Activated T-helper 1 cell treated with anti-CD3 and anti-CD28 coated beads, Interleukin-12 subunit alpha, Interleukin-12 subunit beta, Interleukin-2, Interleukin-4 antibody, amounts not matched to agents 30 ng/mL and 10 ng/mL and 1 ng/mL, durations not matched to agents 14 hours and 24 hours and 36 hours (primary cell): Measurements from ENCODE around the gene MGLL. TPM values are rescaled to one million over a fixed set of nuclear protein-coding genes. Genes with fewer than 3 reads are reported as not detected.

Source experiments
- DNase-seq: peaks from one replicate; pipeline ENCODE4 v3.0.0; 2021; ENCODE audit warnings: low spot score
- H3K27ac Mint-ChIP-seq: one replicate; pipeline ENCODE4 v1.8.0; 2021; ENCODE audit warnings: mild to moderate bottlenecking, mixed read lengths
- H3K27me3 Mint-ChIP-seq: one replicate; pipeline ENCODE4 v1.8.0; 2022; ENCODE audit warnings: mild to moderate bottlenecking, moderate library complexity, mixed read lengths; ENCODE audit not compliant: insufficient read depth
- H3K36me3 Mint-ChIP-seq: one replicate; pipeline ENCODE4 v1.8.0; 2021; ENCODE audit warnings: low read depth, mixed read lengths
- H3K4me1 Mint-ChIP-seq: one replicate; pipeline ENCODE4 v1.8.0; 2021; ENCODE audit warnings: low read depth, mixed read lengths
- H3K4me3 Mint-ChIP-seq: one replicate; pipeline ENCODE4 v1.8.0; 2021; ENCODE audit warnings: mild to moderate bottlenecking, moderate library complexity, mixed read lengths
- H3K9me3 Mint-ChIP-seq: one replicate; pipeline ENCODE4 v1.8.0; 2021; ENCODE audit warnings: mixed read lengths
- intact Hi-C: fragments of 100-400 bp; cut with micrococcal nuclease; formaldehyde crosslinking; loops from one replicate; pipeline ENCODE4 v1.15.1; 2024
- total RNA-seq: library from RNA; stranded (reverse); gene quantifications from 2 replicates; pipeline ENCODE4 v1.2.3, GENCODE V29; 2022

MGLL gene
- total RNA-seq, 1 donor from 2014 or later = 2.2 TPM

DNA sequence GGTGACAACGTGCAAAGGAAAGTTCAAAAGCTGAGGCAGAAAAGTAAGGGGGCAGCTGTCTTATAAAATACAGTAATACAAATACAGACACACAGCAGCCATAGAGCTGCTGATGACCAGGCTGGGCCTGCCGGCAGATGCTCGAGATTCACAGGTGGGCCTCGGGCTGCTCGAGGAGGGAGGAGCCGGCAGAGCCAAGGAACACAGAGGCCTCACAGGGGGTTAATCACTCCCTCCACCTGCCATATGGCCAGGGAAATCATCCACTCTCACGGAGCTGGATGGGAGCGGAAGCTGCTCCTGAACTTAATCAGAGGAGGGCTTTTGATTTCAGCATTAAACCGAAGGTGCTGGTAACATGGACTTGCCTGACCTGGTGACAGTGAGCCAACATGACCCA is 29.6 kb upstream of the MGLL start:
- H3K27ac Mint-ChIP-seq = no peak overlapping the region
- H3K27me3 Mint-ChIP-seq = peaks cover 18% of the 10 kb centered on the region
- H3K36me3 Mint-ChIP-seq = no peaks in the 10 kb centered on the region
- intact Hi-C loops = no loop called here
- no peaks in the 10 kb centered on the region for H3K4me1 Mint-ChIP-seq
- no peak for DNase-seq
- no peaks in the 10 kb centered on the region for H3K9me3 Mint-ChIP-seq
- no peak overlapping the region for H3K4me3 Mint-ChIP-seq

DNA sequence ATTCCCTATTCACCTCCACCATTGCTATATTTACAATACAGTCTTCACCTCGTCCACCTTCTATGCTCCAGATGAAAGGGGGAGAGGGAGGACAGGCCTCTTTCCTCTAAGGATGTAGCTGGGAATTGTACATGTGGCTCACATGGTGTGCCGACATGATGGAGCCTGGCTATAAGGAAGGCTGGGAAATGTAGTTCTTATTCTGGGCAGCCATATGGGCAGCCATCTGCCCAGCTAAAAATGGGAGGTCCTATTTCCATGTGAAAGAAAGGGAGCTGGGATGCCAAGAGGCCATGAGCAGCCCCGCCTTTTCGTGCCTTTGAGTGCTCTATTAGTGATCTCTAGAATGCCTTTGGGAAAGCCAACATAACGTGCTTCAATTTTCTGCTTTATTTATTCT is 27.1 kb upstream of the MGLL start:
- Mint-ChIP-seq H3K4me3 (no peak overlapping the region), H3K4me1 (no peaks in the 10 kb centered on the region), H3K36me3 (no peaks in the 10 kb centered on the region), H3K27ac (no peak overlapping the region), H3K27me3 (peaks cover 19% of the 10 kb centered on the region), H3K9me3 (no peaks in the 10 kb centered on the region)
- DNase-seq = no peak
- intact Hi-C loops = no loop called here

DNA sequence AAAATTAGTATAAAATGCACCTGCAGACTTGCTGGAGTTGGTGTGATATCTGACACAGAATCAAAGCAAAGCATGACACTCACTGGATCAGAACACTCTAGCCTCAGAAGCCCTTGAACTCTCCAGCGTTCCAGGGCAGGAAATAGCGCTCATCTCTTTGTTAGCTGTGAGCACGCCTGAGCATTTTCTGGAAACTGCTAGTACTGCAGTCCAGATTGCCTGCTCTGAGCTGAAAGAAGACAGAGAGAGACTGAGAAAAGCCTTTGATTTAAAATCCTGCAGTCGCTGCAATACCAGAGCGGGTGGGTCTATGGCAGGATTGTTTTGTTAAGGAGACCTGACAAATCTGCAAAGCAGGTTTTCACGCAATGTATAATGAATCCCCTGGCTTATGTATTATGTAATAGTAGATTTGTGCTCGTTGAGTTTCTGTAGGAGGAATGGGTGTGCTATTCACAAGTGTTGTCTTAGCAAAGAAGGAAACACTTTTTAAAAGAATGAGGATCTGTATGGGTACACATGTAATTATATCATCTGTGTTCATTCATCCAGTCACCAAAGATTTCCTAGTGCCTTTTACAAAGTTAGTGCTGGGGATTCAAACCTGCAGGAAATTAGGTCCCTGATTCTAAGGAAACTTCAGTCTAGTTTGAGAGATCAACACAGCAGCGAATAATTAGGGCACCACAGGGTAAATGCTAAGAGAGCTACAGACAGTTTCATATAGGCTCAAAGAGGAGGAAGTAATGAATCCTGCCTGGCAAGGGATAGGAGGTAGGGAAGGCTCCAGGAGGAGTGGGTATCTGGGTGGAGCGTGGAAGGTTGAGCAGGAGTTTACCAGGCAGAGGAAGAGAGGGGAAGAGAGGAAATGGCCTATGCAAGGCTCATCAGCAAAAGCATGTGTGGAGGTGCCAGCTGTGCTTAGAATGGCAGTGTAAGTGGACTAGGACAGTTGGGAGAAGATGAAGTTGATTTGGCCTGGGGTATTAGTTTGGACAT is 26.1 kb upstream of the MGLL start:
- Mint-ChIP-seq H3K9me3 (no peaks in the 10 kb centered on the region), H3K36me3 (no peaks in the 10 kb centered on the region), H3K4me1 (no peaks in the 10 kb centered on the region), H3K27me3 (peaks cover 21% of the 10 kb centered on the region), H3K27ac (no peak overlapping the region), H3K4me3 (no peak overlapping the region)
- no peak for DNase-seq
- intact Hi-C loops = no loop called here

DNA sequence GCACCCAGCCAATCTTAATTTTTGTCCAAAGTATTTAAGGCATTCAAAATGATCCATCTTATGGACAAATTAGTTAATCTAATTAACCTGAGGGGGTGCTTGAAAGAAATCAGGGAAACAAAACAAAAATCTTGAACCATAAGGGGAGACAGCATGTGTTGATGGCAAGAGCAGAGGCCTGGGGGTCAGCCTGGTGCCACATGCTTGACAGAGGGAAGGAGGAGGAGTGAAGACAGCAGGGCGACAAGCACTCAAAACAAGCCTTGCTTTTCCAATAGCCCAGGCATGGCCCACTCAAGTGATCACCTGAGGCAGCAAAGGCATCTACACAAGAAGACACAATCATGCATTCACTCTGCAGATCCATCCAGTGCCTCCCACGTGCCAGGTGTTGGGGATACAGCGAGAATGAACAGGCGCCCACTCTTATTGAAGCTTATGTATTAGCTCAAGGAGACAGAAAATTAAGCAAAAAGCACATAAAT is 25.0 kb upstream of the MGLL start:
- no peak overlapping the region for H3K4me3 Mint-ChIP-seq
- peaks cover 21% of the 10 kb centered on the region for H3K27me3 Mint-ChIP-seq
- no peak for DNase-seq
- H3K27ac Mint-ChIP-seq = no peak overlapping the region
- no peaks in the 10 kb centered on the region for H3K4me1 Mint-ChIP-seq
- no peaks in the 10 kb centered on the region for H3K36me3 Mint-ChIP-seq
- intact Hi-C loops = no loop called here
- H3K9me3 Mint-ChIP-seq = no peaks in the 10 kb centered on the region

- DNase-seq = no peak
- Mint-ChIP-seq H3K36me3 (no peaks in the 10 kb centered on the region), H3K4me1 (no peaks in the 10 kb centered on the region), H3K4me3 (no peak overlapping the region), H3K27me3 (peaks cover 21% of the 10 kb centered on the region), H3K27ac (no peak overlapping the region), H3K9me3 (no peaks in the 10 kb centered on the region)
- intact Hi-C loops = no loop called here
Observed at GRCh38 chr3:127846576-127846975, 24.3 kb upstream of the MGLL start.

GRCh38 chr3:127844326-127844942 is 22.1 kb upstream of the MGLL start:
- no peak for DNase-seq
- Mint-ChIP-seq H3K9me3 (no peaks in the 10 kb centered on the region), H3K36me3 (no peaks in the 10 kb centered on the region), H3K4me1 (no peaks in the 10 kb centered on the region), H3K27ac (no peak overlapping the region), H3K4me3 (no peak overlapping the region), H3K27me3 (peaks cover 21% of the 10 kb centered on the region)
- intact Hi-C loops = no loop called here

- H3K27ac Mint-ChIP-seq = no peak overlapping the region
- DNase-seq = no peak
- intact Hi-C loops = no loop called here
- H3K4me3 Mint-ChIP-seq = no peak overlapping the region
- H3K27me3 Mint-ChIP-seq = peaks cover 5% of the 10 kb centered on the region
- no peaks in the 10 kb centered on the region for H3K9me3 Mint-ChIP-seq
- H3K36me3 Mint-ChIP-seq = no peaks in the 10 kb centered on the region
- no peaks in the 10 kb centered on the region for H3K4me1 Mint-ChIP-seq
Observed at GRCh38 chr3:127840671-127841070, 18.4 kb upstream of the MGLL start.

GRCh38 chr3:127839099-127839498 is 16.8 kb upstream of the MGLL start:
- Mint-ChIP-seq H3K4me3 (no peak overlapping the region), H3K36me3 (no peaks in the 10 kb centered on the region), H3K4me1 (no peaks in the 10 kb centered on the region), H3K27me3 (peaks cover 5% of the 10 kb centered on the region), H3K9me3 (no peaks in the 10 kb centered on the region), H3K27ac (no peak overlapping the region)
- intact Hi-C loops = no loop called here
- no peak for DNase-seq

DNA sequence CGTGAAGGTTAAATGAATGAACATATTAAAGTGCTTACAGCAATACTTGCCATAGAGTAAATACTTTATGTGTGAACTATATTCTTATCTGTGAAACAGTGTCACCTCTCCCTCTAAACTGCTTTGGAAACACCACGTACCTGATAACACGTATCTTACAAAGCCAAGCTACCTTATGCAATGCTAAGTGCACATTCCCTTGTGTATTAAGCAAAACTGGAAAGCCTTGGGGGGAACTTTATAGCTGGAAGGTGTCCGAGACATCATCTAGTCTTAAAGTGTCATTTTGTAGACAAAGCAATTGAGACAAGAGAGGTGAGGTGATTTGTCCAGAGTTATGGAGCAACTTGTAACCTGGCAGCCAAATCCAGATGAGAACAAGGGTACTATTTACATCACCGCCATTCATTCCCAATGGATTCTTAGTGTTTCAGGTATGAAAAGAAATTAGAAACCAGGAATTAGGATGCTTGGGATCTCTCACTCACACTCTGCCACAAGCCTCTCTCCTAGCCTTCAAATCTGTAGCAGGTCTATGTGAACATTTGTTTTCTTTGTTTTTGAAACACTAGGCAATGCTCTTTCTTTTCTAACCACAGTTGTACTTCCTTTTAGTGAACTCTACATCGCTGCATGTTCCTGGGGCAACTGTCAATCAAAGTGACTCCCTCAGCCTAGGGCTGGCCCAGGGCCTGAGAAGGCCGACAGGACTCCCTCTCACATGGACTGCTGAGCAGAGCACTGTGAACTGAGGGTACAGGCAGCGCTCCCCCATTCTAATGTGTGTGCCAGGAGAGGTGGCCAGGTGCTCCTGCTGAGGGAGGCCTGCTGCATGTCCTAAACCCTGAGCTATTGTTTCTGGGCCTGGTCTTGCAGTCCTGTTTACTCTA is 13.9 kb upstream of the MGLL start:
- intact Hi-C loops = no loop called here
- no peak for DNase-seq

DNA sequence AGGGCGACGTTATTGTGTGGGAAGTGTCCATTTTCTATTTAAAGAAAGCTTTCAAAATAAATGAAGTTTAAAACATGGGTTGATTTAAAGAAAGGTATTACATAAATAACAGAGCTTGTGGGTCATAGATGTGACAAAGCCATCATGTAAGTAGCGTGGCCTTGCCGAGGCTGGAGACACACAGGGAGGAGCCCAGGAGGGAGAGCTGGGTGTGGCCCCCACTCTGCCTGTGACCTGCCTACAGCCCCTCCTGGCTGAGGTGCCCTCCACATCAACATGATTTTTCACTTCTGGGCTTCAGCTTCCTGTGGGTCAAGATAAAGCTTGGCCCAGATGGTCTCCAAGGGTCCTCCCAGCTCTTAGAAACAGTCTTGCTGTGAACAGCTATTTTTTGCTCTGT is 12.5 kb upstream of the MGLL start:
- no peak overlapping the region for H3K4me3 Mint-ChIP-seq
- intact Hi-C loops = loop anchor here (5.0 kb wide), 1 partner anchor 137 kb away; no protein-coding TSS in a partner anchor

More for the DNA sequence above, 13.9 kb upstream of the MGLL start:
- Mint-ChIP-seq H3K36me3 (no peaks in the 10 kb centered on the region), H3K27me3 (peaks cover 3% of the 10 kb centered on the region), H3K27ac (no peak overlapping the region), H3K4me1 (no peaks in the 10 kb centered on the region), H3K4me3 (no peak overlapping the region), H3K9me3 (peaks cover 4% of the 10 kb centered on the region)

GRCh38 chr3:127833281-127834032 is 11.1 kb upstream of the MGLL start:
- Mint-ChIP-seq H3K4me3 (no peak overlapping the region), H3K9me3 (peaks cover 26% of the 10 kb centered on the region), H3K36me3 (no peaks in the 10 kb centered on the region), H3K27ac (no peak overlapping the region), H3K27me3 (peaks cover 3% of the 10 kb centered on the region), H3K4me1 (no peaks in the 10 kb centered on the region)
- intact Hi-C loops = loop anchor here (5.0 kb wide), 1 partner anchor 136 kb away; no protein-coding TSS in a partner anchor
- DNase-seq = no peak

More for the DNA sequence above, 12.5 kb upstream of the MGLL start:
- no peak overlapping the region for H3K27ac Mint-ChIP-seq
- peaks cover 14% of the 10 kb centered on the region for H3K9me3 Mint-ChIP-seq
- no peak for DNase-seq
- no peaks in the 10 kb centered on the region for H3K4me1 Mint-ChIP-seq
- H3K27me3 Mint-ChIP-seq = peaks cover 6% of the 10 kb centered on the region
- H3K36me3 Mint-ChIP-seq = no peaks in the 10 kb centered on the region

DNA sequence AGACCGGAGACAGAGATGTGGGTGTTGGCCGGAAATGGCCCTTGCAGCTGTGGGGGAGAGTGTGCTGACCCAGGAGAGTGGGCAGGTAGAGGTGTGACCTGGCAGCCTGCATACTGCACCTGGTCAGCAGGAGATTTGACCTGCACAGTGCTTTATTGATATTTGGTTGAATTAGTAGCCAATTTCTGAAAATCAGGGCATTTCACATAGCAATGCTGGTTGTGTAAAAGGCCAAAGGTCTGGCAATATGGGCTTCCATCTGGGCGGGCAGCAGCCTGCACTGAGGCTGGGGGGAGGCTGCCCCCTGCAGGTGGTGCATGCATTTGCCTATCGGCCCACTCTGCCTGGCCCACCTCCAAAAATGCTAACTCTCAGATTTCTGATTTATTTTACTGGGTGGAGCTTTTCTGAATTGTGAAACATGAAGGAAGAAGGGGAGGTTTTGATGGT is 9.4 kb upstream of the MGLL start:
- Mint-ChIP-seq H3K9me3 (peaks cover 27% of the 10 kb centered on the region), H3K36me3 (no peaks in the 10 kb centered on the region), H3K4me3 (no peak overlapping the region), H3K27me3 (peaks cover 5% of the 10 kb centered on the region), H3K4me1 (no peaks in the 10 kb centered on the region), H3K27ac (no peak overlapping the region)
- DNase-seq = no peak
- intact Hi-C loops = loop anchor here (1.0 to 5.0 kb wide), 3 partner anchors 134 to 256 kb away; no protein-coding TSS in a partner anchor
